HG03108 (cell line): ENCODE data around the gene PARD3B.

Source experiments
- ATAC-seq: cut with Tn5 transposase; IDR thresholded peaks from one replicate; pipeline ENCODE4 v1.9.1; 2021; ENCODE audit warnings: moderate library complexity; ENCODE audit not compliant: unreplicated experiment

Gene PARD3B

GRCh38 chr2:204647626-204648025, 102.4 kb downstream of the PARD3B start:
- no peak for ATAC-seq

DNA sequence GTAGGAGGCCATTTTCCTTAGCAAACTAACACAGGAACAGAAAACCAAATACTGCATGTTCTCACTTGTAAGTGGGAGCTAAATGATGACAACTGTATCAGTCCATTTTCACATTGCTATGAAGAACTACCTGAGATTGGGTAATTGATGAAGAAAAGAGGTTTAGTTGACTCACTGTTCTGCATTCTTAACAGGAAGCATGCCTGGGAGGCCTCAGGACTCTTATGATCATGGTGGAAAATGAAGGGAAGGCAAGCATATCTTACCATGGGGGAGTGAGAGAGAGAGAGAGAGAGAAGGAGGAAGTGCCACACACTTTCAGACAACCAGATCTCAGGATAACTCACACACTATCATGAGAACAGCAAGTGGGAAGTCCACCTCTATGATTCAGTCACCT, 105.3 kb downstream of the PARD3B start:
- no peak for ATAC-seq

DNA sequence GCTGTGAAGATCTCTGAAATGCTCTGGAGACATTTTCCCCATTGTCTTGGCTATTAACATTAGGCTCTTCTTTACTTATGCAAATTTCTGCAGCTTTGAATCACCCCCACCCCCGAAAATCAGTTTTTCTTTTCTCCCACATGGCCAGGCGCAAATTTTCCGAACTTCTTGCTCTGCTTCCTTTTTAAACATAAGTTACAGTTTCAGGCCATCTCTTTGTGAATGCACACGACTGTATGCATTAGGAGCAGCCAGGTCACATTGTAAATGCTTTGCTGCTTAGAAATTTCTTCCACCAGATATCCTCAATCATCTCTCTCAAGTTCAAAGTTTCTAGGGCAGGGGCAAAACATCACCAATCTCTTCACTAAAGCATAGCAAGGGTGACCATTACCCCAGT, 106.8 kb downstream of the PARD3B start:
- no peak for ATAC-seq

DNA sequence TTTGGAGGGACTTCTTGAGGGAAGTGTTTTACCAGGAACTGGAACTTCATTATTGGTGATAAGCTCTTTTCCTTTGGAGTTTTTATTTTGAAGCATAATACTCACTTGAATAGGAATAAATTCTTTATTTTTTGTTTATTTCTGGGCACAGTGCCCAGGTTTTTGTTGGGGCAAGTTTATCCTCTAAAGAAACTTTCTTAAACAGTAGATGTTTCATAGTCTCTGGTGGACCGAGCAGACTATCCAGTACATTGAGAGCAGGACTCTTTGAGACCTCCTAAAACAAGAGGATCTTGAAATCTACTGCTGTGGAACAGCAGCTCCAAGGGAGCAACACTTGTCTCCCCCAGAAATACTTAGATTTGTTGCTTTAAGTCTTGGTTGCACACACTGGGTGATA, 109.4 kb downstream of the PARD3B start:
- ATAC-seq: no peak

DNA sequence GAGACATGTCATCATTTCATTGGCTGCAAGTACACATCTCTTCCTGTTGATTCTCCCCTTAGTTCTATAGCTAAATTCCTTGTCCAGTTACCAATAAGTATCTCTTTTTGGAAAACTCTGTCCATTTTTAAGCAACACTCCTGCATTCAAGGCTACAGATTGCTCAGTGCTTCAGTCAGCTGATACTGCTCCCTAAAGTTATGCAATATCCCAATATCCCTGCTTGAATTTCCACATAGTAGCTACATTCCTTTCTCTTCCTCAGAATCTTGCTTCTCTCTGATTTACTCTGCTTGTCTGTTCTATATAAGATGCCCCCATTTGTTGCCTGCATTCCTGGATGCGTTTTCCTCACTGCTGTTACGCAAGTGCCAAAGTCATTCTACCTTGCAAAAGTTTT, 109.8 kb downstream of the PARD3B start:
- no peak for ATAC-seq

- no peak for ATAC-seq
Observed at GRCh38 chr2:204655626-204656025, 110.4 kb downstream of the PARD3B start.

DNA sequence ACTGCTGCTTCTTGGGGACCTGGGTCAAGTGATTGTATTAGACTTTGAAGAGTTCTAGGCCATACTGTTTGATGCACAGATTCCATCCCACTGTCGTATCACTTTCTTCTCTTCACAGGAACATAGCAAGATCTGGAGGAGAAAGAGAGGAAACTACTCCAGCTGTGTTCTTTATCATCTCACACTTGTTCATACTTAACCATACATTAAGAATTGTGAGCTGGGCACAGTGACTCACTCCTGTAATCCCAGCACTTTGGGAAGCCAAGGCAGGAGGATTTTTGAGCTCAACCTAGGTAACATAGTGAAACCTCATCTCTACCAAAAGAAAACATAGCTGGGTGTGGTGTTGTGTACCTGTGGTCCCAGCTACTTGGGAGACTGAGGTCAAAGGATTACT, 111.7 kb downstream of the PARD3B start:
- no peak for ATAC-seq

DNA sequence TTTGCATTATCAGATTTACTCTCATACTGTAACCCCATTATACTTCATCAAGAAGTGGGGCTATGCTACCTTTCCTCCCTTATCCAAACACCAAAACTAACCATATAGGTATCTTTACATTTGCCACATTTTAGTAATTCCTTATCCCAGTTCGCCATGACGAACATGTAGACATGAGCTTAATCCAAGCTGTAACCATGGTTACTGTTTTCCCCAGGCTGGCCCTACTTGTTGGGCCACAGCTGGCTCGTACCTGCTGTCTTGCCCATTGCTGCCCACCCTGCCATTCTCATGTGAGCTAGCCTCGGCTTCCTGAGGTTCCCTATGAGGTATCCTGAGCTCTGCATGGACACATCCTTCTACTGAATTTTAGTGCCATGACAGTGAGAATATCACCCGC, 117.7 kb downstream of the PARD3B start:
- no peak for ATAC-seq

DNA sequence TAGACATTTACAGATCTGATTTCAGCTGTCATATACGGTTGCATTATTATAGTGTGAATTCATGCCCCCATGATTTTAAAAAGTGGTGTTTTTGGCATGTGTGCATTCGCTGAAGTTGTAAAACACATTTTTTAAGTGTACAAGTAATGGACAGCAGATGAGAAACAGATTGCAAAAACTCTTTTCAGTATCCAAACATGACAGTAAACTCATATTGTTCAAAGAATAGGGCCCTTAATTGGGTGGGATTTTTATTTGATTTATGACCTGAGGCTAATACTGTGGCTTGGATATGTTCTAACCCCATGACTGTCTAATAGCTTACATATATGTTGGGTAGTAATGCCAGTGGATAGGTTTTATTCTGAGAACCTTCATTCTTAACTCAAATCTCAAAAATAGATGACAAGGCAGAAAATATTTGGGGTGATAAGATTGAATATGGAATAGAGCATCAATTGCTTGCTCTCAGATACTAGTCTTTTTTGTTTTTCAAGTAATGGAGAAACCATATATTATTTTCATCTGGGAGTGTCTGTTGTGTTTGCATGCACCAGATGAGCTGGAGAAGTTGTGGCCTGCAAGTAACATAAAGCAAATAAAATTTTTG, 118.6 kb downstream of the PARD3B start:
- ATAC-seq: no peak

GRCh38 chr2:204664708-204665121, 119.4 kb downstream of the PARD3B start:
- no peak for ATAC-seq

DNA sequence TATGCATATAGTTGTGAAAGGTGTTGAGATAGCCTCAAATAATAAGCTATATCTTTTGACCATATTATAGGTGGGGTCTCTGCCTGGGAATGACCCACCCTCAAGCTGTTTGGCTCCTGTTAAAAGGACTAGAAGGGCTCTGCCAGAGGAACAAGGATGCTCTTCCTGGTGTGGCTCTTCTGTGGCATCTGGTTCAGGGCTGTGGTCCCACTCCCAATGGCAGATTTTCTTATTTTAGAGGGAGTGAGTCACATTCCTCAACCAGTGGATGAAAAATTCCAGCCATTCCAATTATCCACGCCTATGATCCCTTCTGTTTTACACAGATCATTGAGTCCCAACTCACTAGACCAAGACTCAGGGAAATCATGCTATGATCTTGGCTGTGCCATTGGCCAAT, 119.9 kb downstream of the PARD3B start:
- no peak for ATAC-seq

GRCh38 chr2:204665771-204666170, 120.5 kb downstream of the PARD3B start:
- ATAC-seq: no peak

DNA sequence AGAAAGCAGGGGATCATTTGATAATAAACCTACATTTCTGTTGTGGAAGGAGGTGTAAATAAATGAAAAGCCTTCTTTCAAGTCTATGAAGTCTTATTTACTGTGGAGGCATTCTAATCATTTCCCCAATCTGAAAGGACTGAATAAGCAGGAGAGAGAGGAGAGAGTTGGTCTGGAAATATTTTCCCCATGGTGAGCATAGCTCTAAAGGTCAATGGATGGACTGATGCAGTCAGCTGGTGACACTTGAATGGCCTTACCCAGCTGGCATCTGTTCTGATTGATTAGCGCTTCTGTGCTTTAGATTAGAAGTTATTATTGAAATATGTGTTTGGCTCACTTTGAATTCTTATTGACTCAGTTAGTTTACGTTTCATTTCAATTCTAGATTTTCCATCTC, 122.7 kb downstream of the PARD3B start:
- ATAC-seq: no peak

GRCh38 chr2:204669382-204669781, 124.1 kb downstream of the PARD3B start:
- no peak for ATAC-seq

DNA sequence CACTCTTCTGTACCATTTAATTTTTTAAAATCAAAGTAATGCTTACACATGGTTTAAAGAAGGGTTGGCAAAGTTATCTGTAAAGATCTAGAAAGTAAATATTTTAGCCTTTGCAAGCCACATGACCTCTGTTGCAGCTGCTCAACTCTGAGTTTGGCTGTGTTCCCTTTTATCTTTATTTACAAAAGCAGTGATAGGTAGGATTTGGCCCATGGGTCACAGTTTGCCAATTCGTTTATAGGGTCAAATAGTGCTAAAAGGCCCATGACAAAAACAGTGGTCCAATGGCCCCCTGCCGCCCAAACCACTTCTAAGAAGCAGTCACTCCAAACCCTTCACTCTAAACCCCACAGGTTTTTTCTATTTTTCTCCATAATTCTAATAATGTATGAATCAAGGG, 124.8 kb downstream of the PARD3B start:
- no peak for ATAC-seq

GRCh38 chr2:204670756-204671155, 125.5 kb downstream of the PARD3B start:
- no peak for ATAC-seq

DNA sequence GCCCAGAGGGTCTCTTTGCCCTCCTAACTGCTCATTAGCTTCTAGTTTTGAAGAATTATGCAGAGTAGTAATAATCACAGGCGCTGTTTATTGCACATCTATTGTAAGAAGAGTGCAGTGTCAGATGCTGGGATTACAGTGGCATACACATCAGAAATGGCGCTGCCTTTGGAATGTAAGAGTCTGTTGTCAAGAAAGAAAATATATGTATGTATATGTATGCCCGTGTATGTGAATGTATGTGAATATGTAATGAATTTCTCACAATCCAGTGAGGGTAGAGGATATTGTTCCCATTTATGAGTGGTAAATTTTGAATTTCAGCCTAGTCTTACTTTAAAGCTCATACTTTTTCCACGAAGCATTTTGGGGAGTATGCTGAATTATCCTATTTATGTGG, 127.5 kb downstream of the PARD3B start:
- no peak for ATAC-seq

- no peak for ATAC-seq
Observed at GRCh38 chr2:204673877-204674276, 128.6 kb downstream of the PARD3B start.

DNA sequence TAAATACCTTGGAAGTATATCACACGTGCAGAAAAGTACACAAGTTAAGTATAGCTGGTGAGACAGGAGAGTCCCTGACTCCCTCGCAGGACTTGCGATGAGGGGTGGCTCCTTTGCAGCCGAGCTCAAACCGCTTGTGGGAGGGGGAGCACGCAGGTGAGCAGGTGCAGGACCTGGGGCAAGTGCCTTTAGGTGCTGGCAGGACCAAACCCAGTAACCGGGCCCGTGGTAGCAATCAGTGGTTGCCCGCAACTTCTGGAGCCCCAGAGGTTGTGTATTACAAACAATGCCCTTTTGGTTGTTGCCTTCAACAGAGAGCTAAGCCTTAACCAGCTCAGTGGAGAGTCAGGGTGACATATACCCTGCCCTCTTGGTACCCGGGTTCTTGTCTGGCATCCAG, 132.8 kb downstream of the PARD3B start:
- ATAC-seq: no peak

GRCh38 chr2:204680576-204680975, 135.3 kb downstream of the PARD3B start:
- no peak for ATAC-seq

DNA sequence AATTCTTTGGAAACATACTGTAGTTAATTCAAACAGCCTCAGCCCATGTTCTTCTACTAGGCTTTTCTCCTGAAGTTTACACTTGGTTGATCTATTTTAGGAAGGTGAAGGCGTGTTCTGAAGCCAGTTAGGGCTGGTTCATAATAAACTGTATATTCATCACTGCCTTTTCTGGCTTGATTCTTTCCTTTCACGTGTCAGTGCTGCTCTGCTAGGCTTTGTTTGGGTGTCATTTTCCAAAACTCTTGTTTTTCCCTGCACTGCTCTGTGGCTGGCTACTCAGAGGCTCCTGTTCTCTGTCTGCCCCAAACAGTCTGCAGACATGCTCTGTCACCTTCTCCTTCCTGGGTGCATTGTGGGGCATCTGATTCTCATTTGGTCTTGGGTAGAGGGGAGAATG, 136.1 kb downstream of the PARD3B start:
- ATAC-seq: no peak

- no peak for ATAC-seq
Observed at GRCh38 chr2:204683384-204683783, 138.1 kb downstream of the PARD3B start.

- no peak for ATAC-seq
Observed at GRCh38 chr2:204686406-204686805, 141.1 kb downstream of the PARD3B start.

DNA sequence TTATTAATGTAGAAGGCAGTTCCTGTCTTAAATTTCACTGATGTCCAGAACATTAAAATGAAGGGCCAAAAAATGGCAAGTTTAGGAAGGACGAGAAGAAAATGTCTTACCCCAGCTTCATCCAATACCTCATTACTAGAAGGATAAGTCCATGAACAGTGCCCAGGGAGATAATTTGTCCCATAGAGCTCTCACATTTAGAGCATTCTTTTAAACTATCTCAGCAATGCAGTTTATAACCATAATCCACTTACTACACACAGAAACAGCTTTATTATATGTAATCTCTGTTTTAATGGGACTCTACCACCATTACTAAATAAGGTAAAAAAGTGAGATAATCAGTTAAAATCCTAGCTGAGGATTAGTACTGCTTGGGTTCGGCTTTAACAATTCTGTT, 142.5 kb downstream of the PARD3B start:
- no peak for ATAC-seq
